ENCODE measurements around the gene RAB19.

RAB19 gene

DNA sequence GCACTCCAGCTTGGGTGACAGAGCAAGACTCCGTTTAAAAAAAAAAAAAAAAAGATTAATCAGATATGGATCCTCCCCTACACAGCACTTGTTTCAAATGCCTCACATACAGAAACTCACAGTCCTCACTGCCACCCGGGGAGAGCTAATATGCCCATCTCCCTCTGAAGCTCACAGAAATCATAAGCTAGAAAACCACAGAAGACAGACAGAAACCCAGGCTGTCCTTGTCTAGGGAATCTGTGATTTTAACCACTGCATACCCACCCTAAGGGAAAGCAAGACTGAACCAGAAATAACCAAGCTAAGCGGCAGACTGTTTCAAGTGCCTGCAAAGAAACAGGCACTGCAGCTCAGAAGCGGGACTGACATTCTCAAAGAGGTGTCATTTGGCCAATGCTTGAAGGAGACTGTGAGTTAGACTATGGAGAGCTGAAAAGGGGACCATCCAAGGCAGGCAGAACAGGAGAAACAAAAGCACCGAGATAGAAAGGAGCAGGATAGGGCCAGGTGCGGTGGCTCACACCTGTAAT is 43.1 kb upstream of the RAB19 start:
- DNase-seq, result no peak
- H3K36me3 ChIP-seq (replicated peaks; ENCODE audit: insufficient read depth, low read length), result no peaks in the 10 kb centered on the region
- no peak overlapping the region for H3K27ac ChIP-seq (ENCODE audit: low read length)
- H3F3A ChIP-seq (ENCODE audit: insufficient read depth, low read length), result no peaks in the 10 kb centered on the region
- H3K9me2 ChIP-seq (replicated peaks; ENCODE audit: insufficient read depth, low read length), result no peaks in the 10 kb centered on the region
- TF ChIP-seq, protein P1, sequence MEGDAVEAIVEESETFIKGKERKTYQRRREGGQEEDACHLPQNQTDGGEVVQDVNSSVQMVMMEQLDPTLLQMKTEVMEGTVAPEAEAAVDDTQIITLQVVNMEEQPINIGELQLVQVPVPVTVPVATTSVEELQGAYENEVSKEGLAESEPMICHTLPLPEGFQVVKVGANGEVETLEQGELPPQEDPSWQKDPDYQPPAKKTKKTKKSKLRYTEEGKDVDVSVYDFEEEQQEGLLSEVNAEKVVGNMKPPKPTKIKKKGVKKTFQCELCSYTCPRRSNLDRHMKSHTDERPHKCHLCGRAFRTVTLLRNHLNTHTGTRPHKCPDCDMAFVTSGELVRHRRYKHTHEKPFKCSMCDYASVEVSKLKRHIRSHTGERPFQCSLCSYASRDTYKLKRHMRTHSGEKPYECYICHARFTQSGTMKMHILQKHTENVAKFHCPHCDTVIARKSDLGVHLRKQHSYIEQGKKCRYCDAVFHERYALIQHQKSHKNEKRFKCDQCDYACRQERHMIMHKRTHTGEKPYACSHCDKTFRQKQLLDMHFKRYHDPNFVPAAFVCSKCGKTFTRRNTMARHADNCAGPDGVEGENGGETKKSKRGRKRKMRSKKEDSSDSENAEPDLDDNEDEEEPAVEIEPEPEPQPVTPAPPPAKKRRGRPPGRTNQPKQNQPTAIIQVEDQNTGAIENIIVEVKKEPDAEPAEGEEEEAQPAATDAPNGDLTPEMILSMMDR (IDR thresholded peaks at IDR 0.05; ENCODE audit: low read length), result no peak
- no peak for TF ChIP-seq EZH2phosphoT487 (IDR thresholded peaks at IDR 0.05; ENCODE audit: low read length)
- no peak for TF ChIP-seq EZH2 (optimal IDR thresholded peaks at IDR 0.05; ENCODE audit: low read depth, low read length)
- H3K27me3 ChIP-seq (replicated peaks; ENCODE audit: insufficient read depth, low read length), result no peaks in the 10 kb centered on the region
- H3K9me3 ChIP-seq (replicated peaks; ENCODE audit: insufficient read depth, low read length), result no peaks in the 10 kb centered on the region
- H3K4me1 ChIP-seq (ENCODE audit: low read length), result no peaks in the 10 kb centered on the region; the same call in 1 of the 2 replicates
- no peak overlapping the region for H2AFZ ChIP-seq (ENCODE audit: low read length)
- H3K79me2 ChIP-seq (ENCODE audit: low read length), result no peaks in the 10 kb centered on the region
- H4K20me1 ChIP-seq (ENCODE audit: insufficient read depth, low read length), result no peaks in the 10 kb centered on the region
- no peak overlapping the region for H3K4me2 ChIP-seq (ENCODE audit: low read depth, low read length)
- no peak overlapping the region for H3K4me3 ChIP-seq (ENCODE audit: low read length)
- no peak overlapping the region for H3K9ac ChIP-seq (ENCODE audit: low read length)

DNA sequence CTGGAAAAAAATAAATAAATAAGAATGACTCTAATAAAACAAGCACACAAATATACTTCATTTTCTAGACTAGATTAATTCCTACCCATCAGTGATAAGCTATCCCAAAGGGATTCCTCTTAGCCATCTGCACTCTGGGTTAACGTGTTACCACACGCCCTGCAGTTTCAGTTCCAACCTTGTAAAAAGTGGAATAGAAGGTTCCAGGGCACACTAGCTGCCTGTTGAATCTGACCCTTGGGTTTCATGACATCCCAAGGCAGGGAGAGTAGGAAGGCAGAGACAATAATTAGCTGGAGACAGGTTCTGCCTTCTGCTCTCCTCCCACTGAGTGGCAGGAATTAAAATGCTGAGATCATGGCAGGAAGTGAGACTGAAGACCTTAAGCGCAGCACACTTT is 39.0 kb upstream of the RAB19 start:
- DNase-seq, result no peak
- Histone ChIP-seq H3F3A (ENCODE audit: insufficient read depth, low read length) (no peaks in the 10 kb centered on the region), H3K9me2 (replicated peaks; ENCODE audit: insufficient read depth, low read length) (no peaks in the 10 kb centered on the region), H3K4me1 (ENCODE audit: low read length) (no peaks in the 10 kb centered on the region), H3K4me3 (ENCODE audit: low read length) (no peak overlapping the region), H3K9me3 (replicated peaks; ENCODE audit: insufficient read depth, low read length) (no peaks in the 10 kb centered on the region), H4K20me1 (ENCODE audit: insufficient read depth, low read length) (no peaks in the 10 kb centered on the region), H3K27ac (ENCODE audit: low read length) (no peak overlapping the region), H3K79me2 (ENCODE audit: low read length) (no peaks in the 10 kb centered on the region), H3K27me3 (replicated peaks; ENCODE audit: insufficient read depth, low read length) (no peaks in the 10 kb centered on the region), H3K9ac (ENCODE audit: low read length) (no peak overlapping the region), H3K36me3 (replicated peaks; ENCODE audit: insufficient read depth, low read length) (no peaks in the 10 kb centered on the region), H2AFZ (ENCODE audit: low read length) (no peak overlapping the region), H3K4me2 (ENCODE audit: low read depth, low read length) (no peak overlapping the region)
- TF ChIP-seq EZH2phosphoT487 (IDR thresholded peaks at IDR 0.05; ENCODE audit: low read length), result no peak

DNA sequence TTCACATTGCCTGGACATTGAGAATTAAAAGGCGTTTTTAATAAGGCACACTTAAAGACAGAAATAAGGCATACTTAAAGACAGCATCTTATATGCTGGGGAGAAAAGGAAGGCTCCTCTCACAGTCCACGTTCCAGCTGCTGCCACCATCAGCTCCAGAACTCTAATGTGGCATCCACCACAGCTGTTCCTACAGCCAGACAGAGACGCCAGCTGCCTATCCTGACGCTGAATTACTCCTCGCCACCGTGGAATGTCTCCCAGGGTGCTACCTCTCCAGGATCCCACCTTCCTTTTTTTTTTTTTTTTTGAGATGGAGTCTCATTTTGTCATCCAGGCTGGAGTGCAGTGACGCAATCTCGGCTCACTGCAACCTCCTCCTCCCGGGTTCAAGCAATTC is 36.3 kb upstream of the RAB19 start:
- Histone ChIP-seq H3K36me3 (replicated peaks; ENCODE audit: insufficient read depth, low read length) (no peaks in the 10 kb centered on the region), H3K9me2 (replicated peaks; ENCODE audit: insufficient read depth, low read length) (no peaks in the 10 kb centered on the region), H3K79me2 (ENCODE audit: low read length) (no peaks in the 10 kb centered on the region), H3F3A (ENCODE audit: insufficient read depth, low read length) (no peaks in the 10 kb centered on the region), H3K4me1 (ENCODE audit: low read length) (no peaks in the 10 kb centered on the region), H4K20me1 (ENCODE audit: insufficient read depth, low read length) (no peaks in the 10 kb centered on the region), H3K9me3 (replicated peaks; ENCODE audit: insufficient read depth, low read length) (no peaks in the 10 kb centered on the region), H3K4me3 (ENCODE audit: low read length) (no peak overlapping the region), H3K27me3 (replicated peaks; ENCODE audit: insufficient read depth, low read length) (no peaks in the 10 kb centered on the region), H2AFZ (ENCODE audit: low read length) (no peak overlapping the region), H3K9ac (ENCODE audit: low read length) (no peak overlapping the region), H3K27ac (ENCODE audit: low read length) (no peak overlapping the region), H3K4me2 (ENCODE audit: low read depth, low read length) (no peak overlapping the region)
- DNase-seq, result no peak
- no peak for TF ChIP-seq EZH2phosphoT487 (IDR thresholded peaks at IDR 0.05; ENCODE audit: low read length)
- TF ChIP-seq, protein P1 (IDR thresholded peaks at IDR 0.05; ENCODE audit: low read length), result no peak
- TF ChIP-seq EZH2 (optimal IDR thresholded peaks at IDR 0.05; ENCODE audit: low read depth, low read length), result no peak

DNA sequence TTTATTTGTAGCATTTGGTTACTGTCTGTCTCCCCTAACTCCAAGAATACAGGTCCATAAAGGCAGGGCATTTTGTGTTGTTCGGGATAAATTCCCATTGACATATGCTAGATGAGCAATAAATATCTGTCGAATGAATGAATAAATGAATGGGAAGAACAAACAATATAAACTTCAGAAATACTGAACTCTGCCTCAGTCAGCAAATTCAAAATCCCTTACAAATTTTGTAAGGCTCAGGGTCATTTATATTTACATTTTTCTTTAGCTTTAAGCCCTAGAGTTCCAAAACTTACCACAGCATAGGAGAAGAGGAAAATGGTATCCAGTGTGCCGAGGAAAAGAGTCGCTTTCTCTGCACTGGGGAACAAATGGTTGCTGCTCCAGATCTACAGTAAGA is 34.6 kb upstream of the RAB19 start:
- no peak overlapping the region for H3K27ac ChIP-seq (ENCODE audit: low read length)
- H3K79me2 ChIP-seq (ENCODE audit: low read length), result no peaks in the 10 kb centered on the region
- no peak overlapping the region for H3K9ac ChIP-seq (ENCODE audit: low read length)
- DNase-seq, result no peak
- no peaks in the 10 kb centered on the region for H3K36me3 ChIP-seq (replicated peaks; ENCODE audit: insufficient read depth, low read length)
- TF ChIP-seq, protein P1 (IDR thresholded peaks at IDR 0.05; ENCODE audit: low read length), result no peak
- TF ChIP-seq EZH2phosphoT487 (IDR thresholded peaks at IDR 0.05; ENCODE audit: low read length) (no peak), EZH2 (optimal IDR thresholded peaks at IDR 0.05; ENCODE audit: low read depth, low read length) (no peak)
- no peaks in the 10 kb centered on the region for H3F3A ChIP-seq (ENCODE audit: insufficient read depth, low read length)
- H2AFZ ChIP-seq (ENCODE audit: low read length), result no peak overlapping the region
- H3K9me3 ChIP-seq (replicated peaks; ENCODE audit: insufficient read depth, low read length), result no peaks in the 10 kb centered on the region
- H4K20me1 ChIP-seq (ENCODE audit: insufficient read depth, low read length), result no peaks in the 10 kb centered on the region
- no peak overlapping the region for H3K4me2 ChIP-seq (ENCODE audit: low read depth, low read length)
- H3K27me3 ChIP-seq (replicated peaks; ENCODE audit: insufficient read depth, low read length), result no peaks in the 10 kb centered on the region
- H3K4me3 ChIP-seq (ENCODE audit: low read length), result no peak overlapping the region
- no peaks in the 10 kb centered on the region for H3K4me1 ChIP-seq (ENCODE audit: low read length)
- H3K9me2 ChIP-seq (replicated peaks; ENCODE audit: insufficient read depth, low read length), result no peaks in the 10 kb centered on the region

Data from MM.1S (cell line).